ENCODE measurements around the gene RARA.

RARA gene

DNA sequence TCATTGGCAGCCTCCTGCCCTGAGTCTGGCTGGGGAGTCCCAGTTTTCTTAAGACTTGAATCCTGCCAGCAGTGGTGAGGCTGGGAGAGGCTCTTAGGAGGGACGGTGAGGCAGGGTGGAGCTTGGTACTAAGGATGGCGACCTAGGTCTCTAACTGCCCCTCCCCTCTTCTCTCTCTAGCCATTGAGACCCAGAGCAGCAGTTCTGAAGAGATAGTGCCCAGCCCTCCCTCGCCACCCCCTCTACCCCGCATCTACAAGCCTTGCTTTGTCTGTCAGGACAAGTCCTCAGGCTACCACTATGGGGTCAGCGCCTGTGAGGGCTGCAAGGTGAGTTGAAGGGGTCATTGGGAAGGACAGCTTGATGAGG is 39.1 kb downstream of the RARA start:
- peaks cover 39% of the 10 kb centered on the region for H3K36me3 ChIP-seq
- H3K27ac ChIP-seq = no peak overlapping the region
- no peaks in the 10 kb centered on the region for H3K9me3 ChIP-seq (ENCODE audit: severe bottlenecking)
- no peak for DNase-seq
- H3K27me3 ChIP-seq (ENCODE audit: insufficient read depth, low read depth, severe bottlenecking) = no peaks in the 10 kb centered on the region
- no peak overlapping the region for H3K4me3 ChIP-seq (ENCODE audit: low read depth, low read length)
- TF ChIP-seq, protein P1, sequence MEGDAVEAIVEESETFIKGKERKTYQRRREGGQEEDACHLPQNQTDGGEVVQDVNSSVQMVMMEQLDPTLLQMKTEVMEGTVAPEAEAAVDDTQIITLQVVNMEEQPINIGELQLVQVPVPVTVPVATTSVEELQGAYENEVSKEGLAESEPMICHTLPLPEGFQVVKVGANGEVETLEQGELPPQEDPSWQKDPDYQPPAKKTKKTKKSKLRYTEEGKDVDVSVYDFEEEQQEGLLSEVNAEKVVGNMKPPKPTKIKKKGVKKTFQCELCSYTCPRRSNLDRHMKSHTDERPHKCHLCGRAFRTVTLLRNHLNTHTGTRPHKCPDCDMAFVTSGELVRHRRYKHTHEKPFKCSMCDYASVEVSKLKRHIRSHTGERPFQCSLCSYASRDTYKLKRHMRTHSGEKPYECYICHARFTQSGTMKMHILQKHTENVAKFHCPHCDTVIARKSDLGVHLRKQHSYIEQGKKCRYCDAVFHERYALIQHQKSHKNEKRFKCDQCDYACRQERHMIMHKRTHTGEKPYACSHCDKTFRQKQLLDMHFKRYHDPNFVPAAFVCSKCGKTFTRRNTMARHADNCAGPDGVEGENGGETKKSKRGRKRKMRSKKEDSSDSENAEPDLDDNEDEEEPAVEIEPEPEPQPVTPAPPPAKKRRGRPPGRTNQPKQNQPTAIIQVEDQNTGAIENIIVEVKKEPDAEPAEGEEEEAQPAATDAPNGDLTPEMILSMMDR (IDR thresholded peaks at IDR 0.05; ENCODE audit: low read depth, low read length) = no peak

DNA sequence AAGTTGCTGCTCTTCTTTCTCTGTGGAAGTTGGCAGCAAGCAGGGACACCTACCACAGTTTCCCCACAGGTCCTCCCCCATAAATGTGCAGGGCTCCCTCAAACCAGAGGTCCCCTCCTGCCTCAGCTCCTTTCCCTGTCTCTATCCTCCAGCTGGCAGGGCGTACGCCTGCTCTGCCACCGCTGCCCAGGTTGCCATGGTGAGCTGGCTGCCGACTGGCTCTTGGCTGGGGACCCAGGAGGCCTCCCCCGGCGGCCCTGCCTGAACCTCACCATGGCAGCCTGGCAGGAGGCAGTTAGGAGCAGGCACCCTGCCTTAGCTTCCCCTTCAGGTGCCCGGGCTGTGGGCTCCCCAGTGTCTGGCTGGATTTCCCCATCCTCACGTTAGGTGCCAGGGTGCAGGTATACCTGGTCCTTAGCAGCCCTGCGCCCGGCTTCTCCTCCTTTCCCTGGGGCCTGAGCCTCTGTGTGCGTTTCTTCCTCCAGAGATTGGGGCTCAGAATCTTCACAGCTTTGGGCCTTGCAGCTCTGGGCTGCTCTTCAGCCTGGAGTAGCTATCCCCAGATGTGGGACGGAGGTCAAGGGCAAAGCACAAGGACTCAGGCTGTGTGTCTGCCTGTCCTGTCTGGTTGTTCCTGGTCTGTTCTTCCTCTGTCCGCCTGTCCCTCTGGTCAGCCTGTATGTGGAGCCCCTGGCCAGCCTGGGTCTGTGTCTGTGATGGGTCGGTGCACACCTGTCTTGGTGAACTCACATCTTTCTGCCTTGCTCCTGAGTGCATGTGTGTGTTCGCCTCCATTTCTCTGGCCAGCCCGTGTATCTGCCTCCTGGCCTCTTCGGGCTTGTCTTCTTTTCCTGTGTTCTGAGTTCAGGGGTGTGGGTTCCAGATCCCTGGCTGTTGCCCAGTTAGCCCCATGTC is 39.8 kb downstream of the RARA start:
- TF ChIP-seq, protein P1 (IDR thresholded peaks at IDR 0.05; ENCODE audit: low read depth, low read length) = no peak
- H3K27ac ChIP-seq = no peak overlapping the region
- peaks cover 46% of the 10 kb centered on the region for H3K36me3 ChIP-seq
- no peaks in the 10 kb centered on the region for H3K9me3 ChIP-seq (ENCODE audit: severe bottlenecking)
- DNase-seq = no peak
- H3K4me3 ChIP-seq (ENCODE audit: low read depth, low read length) = no peak overlapping the region
- H3K27me3 ChIP-seq (ENCODE audit: insufficient read depth, low read depth, severe bottlenecking) = no peaks in the 10 kb centered on the region

DNA sequence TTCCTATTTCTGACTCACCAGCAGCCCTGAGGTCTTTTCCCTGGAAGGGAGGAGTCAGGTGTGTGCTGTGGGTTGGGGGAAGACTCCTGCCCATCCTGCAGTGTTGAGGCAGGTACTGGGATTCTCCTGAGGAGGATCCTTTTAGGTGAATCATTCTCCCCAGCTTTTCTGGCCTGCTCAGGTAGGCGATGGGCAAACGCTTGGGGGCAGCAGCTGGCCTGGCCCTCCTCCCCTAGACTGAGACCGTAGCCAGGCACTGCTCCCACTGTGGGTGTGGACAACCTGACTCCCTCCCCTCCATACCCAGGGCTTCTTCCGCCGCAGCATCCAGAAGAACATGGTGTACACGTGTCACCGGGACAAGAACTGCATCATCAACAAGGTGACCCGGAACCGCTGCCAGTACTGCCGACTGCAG is 40.5 kb downstream of the RARA start:
- Histone ChIP-seq H3K9me3 (ENCODE audit: severe bottlenecking) (no peaks in the 10 kb centered on the region), H3K27ac (no peak overlapping the region), H3K27me3 (ENCODE audit: insufficient read depth, low read depth, severe bottlenecking) (no peaks in the 10 kb centered on the region), H3K36me3 (peaks cover 51% of the 10 kb centered on the region), H3K4me3 (ENCODE audit: low read depth, low read length) (no peak overlapping the region)
- DNase-seq = no peak
- TF ChIP-seq, protein P1 (IDR thresholded peaks at IDR 0.05; ENCODE audit: low read depth, low read length) = no peak

DNA sequence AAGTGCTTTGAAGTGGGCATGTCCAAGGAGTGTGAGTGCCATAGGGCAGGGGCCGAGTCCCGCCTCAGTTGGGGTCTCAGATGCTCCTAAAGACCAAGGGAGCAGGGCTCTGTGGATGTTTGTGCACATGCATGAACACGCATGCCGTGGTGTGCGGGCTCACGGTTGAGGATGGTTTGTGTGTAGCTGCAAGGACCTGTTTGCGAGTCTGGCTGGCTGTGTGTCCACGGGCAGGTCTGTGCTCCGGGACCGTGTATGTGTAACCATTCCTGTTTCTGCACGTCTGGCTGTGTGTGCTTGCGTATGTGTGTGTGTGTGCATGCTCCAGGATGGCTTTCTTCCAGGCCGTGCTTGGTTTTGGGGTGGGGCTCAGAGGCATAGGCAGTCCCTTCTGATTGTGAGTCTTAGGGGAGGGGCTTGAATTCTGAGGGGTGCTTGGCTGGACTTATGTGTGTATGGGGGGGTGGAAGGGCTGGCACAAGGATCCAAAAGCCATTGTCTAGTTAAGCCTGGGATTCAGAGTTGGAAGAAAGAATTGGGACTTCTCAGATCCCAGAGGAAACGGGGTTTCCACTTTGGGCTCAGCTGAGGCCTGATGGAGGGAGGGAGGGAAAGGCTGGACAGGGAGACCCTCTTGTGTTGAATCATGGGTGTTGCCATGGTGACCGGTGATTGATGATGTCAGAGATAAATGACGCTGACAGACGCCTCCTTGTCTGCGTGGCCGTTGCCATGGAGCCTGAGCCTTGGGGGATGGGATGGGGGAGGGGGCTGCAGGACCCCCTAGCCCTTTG is 41.1 kb downstream of the RARA start:
- Histone ChIP-seq H3K27me3 (ENCODE audit: insufficient read depth, low read depth, severe bottlenecking) (no peaks in the 10 kb centered on the region), H3K27ac (peak overlapping the region; percentile 50), H3K9me3 (ENCODE audit: severe bottlenecking) (no peaks in the 10 kb centered on the region), H3K4me3 (ENCODE audit: low read depth, low read length) (no peak overlapping the region), H3K36me3 (peaks cover 57% of the 10 kb centered on the region)
- TF ChIP-seq, protein P1 (IDR thresholded peaks at IDR 0.05; ENCODE audit: low read depth, low read length) = no peak
- DNase-seq = peak; percentile 70

DNA sequence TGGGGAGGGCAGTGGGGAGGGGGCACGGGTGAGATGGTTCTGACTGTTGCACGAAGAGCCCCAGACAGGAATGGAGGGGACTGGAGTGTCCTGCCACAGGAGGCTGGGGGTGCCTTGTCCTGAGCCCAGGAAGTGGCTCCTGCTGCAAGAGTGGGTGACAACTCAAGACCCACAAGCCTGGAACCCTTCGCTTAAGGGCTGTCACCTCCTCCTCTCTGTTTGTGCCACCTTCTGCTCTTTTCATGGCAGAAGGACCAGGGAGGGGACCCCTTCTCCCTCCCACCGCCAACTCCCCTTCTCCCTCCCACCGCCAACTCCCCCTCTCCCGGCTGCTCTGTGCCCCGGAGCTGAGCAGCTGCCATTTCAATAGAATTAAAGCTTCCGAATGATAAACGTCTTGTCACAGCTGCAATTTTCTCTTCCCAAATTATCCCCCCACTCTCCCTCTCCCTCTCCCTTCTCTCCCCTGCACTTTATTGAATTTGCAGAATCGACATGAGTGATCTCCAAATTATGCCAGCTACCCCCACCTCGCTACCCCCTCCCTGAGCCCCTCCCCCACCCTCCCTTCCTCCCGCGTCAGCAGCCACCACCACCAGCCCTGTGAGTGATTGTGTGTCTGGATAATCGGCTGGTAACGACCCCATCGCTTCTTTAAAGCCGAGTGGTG is 41.8 kb downstream of the RARA start:
- Histone ChIP-seq H3K27ac (peak overlapping the region; percentile 84), H3K36me3 (peaks cover 63% of the 10 kb centered on the region), H3K27me3 (ENCODE audit: insufficient read depth, low read depth, severe bottlenecking) (no peaks in the 10 kb centered on the region), H3K4me3 (ENCODE audit: low read depth, low read length) (no peak overlapping the region), H3K9me3 (ENCODE audit: severe bottlenecking) (no peaks in the 10 kb centered on the region)
- DNase-seq = peak; percentile 70
- TF ChIP-seq, protein P1 (IDR thresholded peaks at IDR 0.05; ENCODE audit: low read depth, low read length) = no peak
